GM19099 (cell line): Measurements from ENCODE around the gene ZNF98.

Experiments used
- POLR2A ChIP-seq: IDR thresholded peaks from 3 replicates; pipeline ENCODE4 v1.6.1; 2011; ENCODE audit warnings: low read depth; ENCODE audit not compliant: insufficient read length; ENCODE audit errors: extremely low read depth

ZNF98 gene

DNA sequence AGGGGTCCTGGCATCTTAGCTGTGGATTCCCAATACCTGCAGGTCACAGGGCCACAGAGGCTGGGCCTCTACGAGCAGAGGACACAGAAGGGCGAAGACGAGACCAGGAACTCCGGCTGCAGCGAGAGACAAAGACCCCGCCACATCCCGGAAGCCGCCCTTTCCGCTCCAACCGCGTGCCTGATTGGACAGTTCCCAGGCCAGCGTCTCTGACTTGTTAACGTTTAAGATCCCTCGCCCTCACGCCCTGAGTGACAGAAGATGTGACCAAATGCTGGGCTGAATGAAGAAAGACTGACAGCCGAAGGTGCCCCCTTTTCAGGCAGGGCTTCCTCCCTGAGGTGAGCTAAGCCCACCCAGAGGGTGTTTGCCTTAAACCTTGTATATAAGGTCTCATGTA, at the start of gene ZNF98:
TSS of gene ZNF98 (minus strand) at position 136 of the 400 bp plus-strand sequence. CDS start at position 14, 122 bp downstream.
- no peak for TF ChIP-seq POLR2A

DNA sequence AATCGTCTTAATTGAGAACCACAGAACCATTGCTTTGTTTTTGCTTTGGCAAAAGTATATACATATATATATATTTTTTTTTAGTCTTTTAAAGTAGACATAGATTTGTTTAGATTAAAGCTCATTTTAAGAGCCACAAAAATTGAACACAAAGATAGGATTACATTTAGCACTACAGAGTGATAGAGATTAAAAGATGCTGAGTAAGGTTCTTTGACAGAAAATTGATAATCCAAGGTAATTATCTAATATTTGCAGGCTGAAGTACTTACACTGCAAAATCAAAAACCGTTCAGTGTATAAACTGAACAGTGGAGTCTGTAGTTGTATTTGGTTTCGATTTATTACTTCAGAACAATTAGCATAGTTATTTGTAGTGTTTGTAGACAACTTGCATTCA, 24.5 kb upstream of the ZNF98 start:
- TF ChIP-seq POLR2A, result no peak

DNA sequence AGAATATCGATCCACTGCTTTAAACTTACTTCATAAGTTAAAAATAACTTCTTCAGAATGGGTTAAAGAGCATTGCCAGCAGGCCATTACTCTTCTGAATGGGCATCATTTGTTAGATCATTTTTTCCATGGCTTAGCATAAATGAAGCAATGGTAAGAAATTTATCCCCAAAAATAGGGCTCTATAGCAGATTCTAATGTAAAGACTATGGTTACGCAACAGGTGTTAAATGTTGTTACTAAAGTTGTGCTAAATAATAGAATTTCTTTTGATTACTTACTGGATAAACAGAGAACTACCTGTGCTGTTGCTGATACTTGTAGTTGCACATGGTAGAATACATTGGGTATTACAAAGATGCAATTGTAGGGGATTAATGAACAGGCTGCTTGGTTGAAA, 15.9 kb upstream of the ZNF98 start:
- TF ChIP-seq POLR2A, result no peak

DNA sequence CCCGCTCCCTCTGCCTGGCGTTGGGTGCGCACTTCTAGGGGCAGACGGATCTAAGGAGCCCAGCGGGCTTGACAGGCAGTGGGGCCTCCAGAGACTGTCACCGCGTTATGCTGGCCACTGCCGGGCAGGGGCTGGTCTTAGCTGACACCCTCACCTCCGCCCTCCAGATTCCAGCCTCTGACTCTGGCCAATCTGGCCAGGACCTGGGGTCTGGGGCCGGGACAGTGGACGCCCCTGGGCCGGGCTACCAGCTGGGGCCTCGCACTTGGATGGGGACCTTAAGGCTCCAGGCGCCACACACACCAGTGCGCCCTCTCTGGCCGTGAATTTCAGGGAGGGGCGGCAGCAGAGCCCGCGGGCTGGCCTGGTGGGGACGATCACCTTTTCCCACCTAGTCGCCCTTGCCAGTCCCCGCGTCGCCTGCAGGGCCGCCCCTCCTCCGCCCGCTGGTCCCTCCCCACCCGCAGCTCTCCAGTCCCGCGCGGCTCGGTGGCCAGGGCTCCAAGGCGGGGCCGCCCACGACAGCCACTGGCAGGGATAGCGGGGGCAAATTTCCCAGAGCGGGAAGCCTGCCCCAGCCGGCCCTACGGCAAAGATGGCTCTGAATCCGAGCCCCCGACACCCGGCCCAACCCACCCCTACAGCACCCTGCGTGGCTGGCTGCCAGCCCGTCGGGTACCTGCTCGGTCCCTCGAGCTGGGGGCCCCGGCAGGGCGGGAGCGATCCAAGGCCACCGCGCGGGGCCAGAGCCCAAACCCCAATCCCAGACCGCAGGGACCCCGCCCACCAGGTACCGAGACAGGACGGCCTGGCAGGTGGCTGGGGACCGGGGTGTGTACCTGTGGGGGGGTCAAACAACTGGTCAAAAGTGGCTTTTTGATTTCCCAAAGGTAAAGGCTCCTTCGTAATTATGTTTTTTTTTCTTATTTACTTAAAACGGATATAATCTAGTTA, 6.1 kb upstream of the ZNF98 start:
- no peak for TF ChIP-seq POLR2A

DNA sequence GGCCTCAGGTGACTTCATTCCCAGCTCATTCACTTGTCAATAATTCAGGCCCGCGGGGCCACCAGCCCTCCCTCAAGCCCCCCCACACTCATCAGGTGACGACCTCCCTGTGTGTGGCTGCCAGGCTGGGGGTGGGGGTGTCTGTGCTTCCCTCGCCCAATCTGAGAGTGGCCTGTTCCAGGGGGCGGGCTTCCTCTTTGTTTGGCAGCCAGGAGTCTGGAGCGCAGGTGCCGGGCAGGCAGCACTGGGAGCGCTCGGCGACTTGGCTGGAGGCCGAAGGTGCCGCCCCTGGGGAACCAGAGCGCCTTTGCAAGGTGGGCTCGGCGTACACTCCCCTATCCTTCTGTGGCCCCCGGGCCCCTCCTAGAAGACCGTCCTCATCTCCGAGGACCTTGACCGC, 5.4 kb upstream of the ZNF98 start:
- TF ChIP-seq POLR2A, result no peak

DNA sequence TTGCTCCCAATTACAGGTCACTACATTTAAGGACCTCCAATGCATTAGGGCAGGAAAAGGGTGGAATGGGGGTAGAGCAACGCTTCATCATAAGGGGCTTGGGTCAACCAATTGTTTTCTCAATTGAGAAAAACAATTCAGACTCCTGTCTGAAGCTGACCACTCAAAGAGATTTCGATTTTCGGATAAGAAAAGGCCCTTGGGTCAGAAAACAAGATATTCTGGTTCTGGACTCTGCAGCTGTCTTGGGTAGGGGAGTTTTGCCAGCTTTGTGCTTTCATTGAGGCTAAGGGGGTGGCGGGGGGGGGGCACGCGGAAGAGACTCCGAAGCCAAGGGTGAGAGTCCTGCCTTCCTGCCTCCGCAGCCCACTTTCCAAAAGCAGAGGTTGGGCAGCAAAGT, 4.8 kb upstream of the ZNF98 start:
- TF ChIP-seq POLR2A, result no peak

DNA sequence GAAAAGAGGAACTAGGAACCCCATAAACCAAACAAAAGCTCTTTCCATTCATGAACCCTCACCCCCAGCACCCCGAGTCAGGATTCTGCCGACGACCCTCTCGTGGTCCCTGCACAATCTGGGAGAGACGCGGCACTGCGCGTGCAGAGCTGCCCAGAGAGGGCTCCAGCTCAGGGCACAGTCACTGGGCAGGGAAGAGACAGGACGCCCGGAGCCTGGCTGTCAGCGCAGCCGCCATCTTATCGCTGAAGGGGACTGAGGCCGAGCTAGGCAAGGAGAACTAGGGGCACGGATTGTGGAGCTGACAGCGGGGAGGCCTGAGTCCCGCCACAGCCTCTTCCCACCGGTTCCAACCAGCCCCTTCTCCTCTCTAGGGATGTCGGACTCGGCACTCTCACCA, 349 bp downstream of the ZNF98 start:
- no peak for TF ChIP-seq POLR2A

DNA sequence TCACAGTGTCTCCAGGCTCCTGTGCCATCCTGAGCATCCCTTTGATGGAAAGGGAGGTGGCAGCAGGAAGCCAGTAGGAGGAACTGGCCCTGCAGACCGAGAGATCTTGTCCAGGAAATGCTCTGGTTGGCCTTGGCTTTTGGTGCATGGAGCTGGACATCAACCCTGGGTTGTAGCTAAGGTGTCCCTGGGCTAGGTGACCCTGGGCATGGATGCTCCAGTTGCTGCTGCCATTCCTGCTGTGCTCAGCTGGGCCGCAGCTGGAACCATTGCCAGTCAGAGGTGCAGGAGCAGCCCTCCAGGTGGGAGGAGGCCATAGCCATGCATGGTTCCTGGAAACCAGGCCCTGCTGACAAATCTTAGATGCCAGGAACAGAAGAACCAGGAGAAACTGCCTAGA, 67.5 kb downstream of the ZNF98 start:
- TF ChIP-seq POLR2A, result no peak
